H1 (cell line): ENCODE data around the gene DCAF7. TPM values are rescaled to one million over a fixed set of nuclear protein-coding genes. Genes with fewer than 3 reads are reported as not detected.

ENCODE experiments used
- PHF8 ChIP-seq: fragments of 200-600 bp; sonication (generic); conservative IDR thresholded peaks from 2 replicates; pipeline ENCODE4 v1.7.1; 2012; ENCODE audit warnings: low read depth, mild to moderate bottlenecking, inconsistent platforms, low read length, moderate library complexity
- POU5F1 ChIP-seq: IDR thresholded peaks from 2 replicates; pipeline ENCODE4 v1.6.1; 2011; ENCODE audit warnings: low read depth, mild to moderate bottlenecking, low read length, moderate library complexity
- TCF12 ChIP-seq: IDR thresholded peaks from 2 replicates; pipeline ENCODE4 v1.6.1; 2011; ENCODE audit warnings: low read depth, mild to moderate bottlenecking, low read length
- polyA plus RNA-seq, 7 experiments: library from polyadenylated mRNA; depleted of rRNA in 3 of 7; stranded (reverse) in 5 of 7; unstranded in 2 of 7; fragments of >200 nt in 5 of 7; fragments of 200-250 nt in 2 of 7; gene quantifications; 1 replicate in 5 of 7; 2 replicates in 1 of 7; 4 replicates in 1 of 7; pipeline versions ENCODE4 v1.2.1 to v1.2.3, GENCODE V29; 2011 to 2013; ENCODE audit warnings: missing spikeins in 2 of 7, mixed read lengths in 2 of 7
- total RNA-seq: library from RNA; stranded (reverse); fragmentation: NEBNext Ultra II Directional; extraction: Animal tissue kit (Norgen Biotek cat#: 25700); gene quantifications from 2 replicates; pipeline ENCODE4 v1.2.1, GENCODE V29; 2021
- TF ChIP-seq, protein P1 (sequence below): IDR thresholded peaks from 2 replicates; pipeline ENCODE4 v1.6.1; 2012; ENCODE audit warnings: inconsistent platforms

DCAF7 gene
- total and polyA plus RNA-seq, 2 of the 8 experiments (the other 6 are each of a cell fraction or from before 2014, with no cell fraction given), result 74.9 to 94.1 TPM

DNA sequence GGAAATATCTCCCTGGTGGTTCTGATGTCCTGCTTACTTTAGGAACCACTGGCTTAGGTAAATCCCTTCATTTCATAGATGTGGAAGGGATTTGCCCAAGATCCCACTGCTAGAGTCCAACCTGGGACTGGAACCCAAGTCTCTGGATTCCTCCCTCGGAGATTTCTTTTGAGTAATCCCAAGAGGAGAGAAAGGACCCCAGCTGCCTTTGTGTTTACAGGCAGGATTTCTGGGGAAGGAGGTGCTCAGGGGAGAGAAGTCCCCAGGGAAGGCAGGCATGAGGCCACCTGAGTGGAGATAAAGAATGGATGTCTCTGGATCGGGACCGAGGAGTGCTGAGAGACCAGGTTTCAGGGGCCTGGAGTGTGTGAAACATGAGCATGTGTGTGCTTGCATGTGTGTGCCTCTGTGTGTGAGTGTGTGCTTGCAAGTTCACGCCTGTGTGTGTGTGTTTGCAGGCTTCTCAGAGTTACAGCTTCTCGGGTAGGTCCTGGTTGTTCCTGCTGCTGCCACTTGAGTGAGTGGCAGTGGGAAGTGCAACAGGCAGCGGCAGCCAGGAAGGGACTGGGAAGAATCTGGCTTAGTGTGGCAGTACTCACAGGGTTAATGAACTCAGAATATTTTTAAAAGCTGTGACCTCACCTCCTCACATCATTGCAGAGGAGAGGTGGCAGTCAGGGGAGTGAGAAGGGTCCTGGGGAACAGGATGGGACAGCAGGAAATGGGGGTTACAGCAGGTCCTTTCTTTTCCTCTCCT, 24.9 kb upstream of the DCAF7 start (continued):
- TF ChIP-seq, protein P1, sequence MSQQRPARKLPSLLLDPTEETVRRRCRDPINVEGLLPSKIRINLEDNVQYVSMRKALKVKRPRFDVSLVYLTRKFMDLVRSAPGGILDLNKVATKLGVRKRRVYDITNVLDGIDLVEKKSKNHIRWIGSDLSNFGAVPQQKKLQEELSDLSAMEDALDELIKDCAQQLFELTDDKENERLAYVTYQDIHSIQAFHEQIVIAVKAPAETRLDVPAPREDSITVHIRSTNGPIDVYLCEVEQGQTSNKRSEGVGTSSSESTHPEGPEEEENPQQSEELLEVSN, result no peak
- no peak for TF ChIP-seq POU5F1
- no peak for TF ChIP-seq PHF8
- TF ChIP-seq TCF12, result no peak
